Frontal cortex (tissue), 4 donors: Measurements from ENCODE around the gene CCL18. TPM values are rescaled to one million over a fixed set of nuclear protein-coding genes. Genes with fewer than 3 reads are reported as not detected.
"Not testable (repeated sequence)": the region's sequence is repeated elsewhere in the genome, so short reads cannot be mapped to it uniquely, and the experiment has no call there.

ENCODE experiments used
- DNase-seq, 2 donors: peaks; one replicate each; pipeline ENCODE4 v3.0.0; 2012; ENCODE audit warnings: low spot score in 2 of 2
- FAIRE-seq: peaks from 2 replicates; lab custom pipeline; 2012; peaks lifted over from hg19 to GRCh38; lab: Jason Lieb, UNC
- total RNA-seq: library from RNA; depleted of rRNA; stranded (reverse); fragments of >200 nt; gene quantifications from one replicate; pipeline ENCODE4 v1.2.3, GENCODE V29; 2014
- donor health status: control.
- donor health status: control.
- donor health status: control.

CCL18 gene
- total RNA-seq, 1 donor from 2014 or later = not detected

- DNase-seq (no peak), FAIRE-seq (no peak)
These were observed 5.1 kb downstream of the CCL18 start for GRCh38 chr17:36069136-36069535.

GRCh38 chr17:36070427-36070826 is 6.4 kb downstream of the CCL18 start:
- no peak for FAIRE-seq

GRCh38 chr17:36071751-36072150 is 7.7 kb downstream of the CCL18 start:
- no peak for FAIRE-seq

More at GRCh38 chr17:36070427-36070826, 6.4 kb downstream of the CCL18 start:
- DNase-seq = no peak

GRCh38 chr17:36072431-36073121 is 8.5 kb downstream of the CCL18 start:
- no peak for FAIRE-seq
- peak in 1 of 2 donors; percentile 25 for DNase-seq

More at GRCh38 chr17:36071751-36072150, 7.7 kb downstream of the CCL18 start:
- DNase-seq = no peak

GRCh38 chr17:36074365-36074764 is 10.3 kb downstream of the CCL18 start:
- no peak for FAIRE-seq
- no peak for DNase-seq

DNA sequence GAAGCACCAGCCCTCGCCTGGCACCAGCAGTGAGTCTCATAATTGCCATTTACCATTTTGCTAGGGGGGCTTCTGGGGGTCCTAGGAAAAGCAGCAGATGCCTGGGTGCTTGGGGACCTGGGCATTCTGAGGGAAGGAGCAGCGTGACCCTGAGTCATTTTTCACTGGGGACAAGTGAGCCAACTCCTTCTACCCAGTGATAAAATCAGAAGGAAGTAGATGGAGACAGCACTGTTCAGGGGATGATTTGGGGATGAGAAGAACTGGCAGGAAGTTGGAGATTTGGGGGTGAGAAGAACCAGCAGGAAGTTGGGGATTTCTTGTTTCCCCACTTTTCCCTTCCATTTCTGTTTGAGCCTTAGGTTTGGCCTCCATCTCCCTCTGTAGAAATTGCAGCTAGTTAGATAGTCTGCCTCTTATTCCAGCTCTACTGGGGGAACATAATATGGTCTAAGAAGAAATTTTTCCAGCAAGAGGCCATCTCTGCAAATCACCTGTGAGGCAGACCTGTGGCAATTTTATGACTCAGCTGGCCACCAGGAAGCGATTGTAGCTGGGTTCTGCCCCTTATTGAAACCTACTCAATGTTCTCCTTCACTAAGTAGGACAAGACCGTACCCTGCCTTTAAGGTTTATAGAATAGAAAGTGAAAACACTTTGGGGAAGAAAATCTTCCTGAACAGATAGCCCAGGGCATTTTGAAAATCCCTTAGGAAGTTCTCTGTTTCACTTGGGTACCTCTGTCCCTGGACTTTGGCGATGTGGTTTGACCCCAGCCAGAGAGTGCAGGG is 17.8 kb downstream of the CCL18 start:
- DNase-seq, FAIRE-seq: not testable (repeated sequence)

GRCh38 chr17:36082482-36083120 is 18.5 kb downstream of the CCL18 start:
- DNase-seq, FAIRE-seq: not testable (repeated sequence)

DNA sequence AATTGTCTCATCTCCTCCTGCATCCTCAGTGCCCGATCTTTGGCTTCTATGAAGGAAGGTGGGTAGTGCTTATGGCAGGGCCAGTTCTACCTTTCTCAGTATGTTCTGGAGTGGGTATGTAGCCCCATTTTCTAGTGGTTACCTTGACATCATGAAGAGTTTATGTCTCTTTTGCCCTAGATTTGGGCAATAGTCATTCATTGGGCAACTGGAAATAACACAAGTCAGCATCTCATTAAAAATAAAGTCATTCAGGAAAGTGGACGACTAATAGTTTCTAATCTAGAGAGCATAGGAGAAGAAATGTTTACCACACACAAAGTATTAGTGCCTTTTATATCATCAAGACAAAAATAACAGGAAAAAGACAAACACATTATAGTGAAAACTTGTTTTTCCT is 19.6 kb downstream of the CCL18 start:
- FAIRE-seq, DNase-seq: not testable (repeated sequence)

- DNase-seq = no peak
- FAIRE-seq = no peak
These were observed 21.7 kb downstream of the CCL18 start for GRCh38 chr17:36085765-36086164.

DNA sequence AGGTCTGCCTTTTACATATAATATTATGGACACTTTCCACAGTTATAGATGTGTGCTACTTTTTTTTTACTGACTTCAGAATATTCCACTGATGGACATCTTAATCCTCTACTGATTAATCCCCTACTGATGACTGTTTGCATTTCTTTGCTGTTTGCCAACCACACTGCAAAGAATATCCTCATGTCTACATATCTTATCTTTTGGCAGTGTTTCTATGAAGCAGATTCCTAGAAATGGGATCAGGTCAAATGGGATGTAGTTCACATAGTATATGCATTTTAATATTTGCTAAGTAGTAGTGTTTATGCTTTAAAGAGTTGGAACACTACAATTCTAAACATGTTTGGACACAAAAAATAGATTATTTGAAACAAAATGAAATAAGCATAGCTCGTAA is 22.7 kb downstream of the CCL18 start:
- DNase-seq = no peak

DNA sequence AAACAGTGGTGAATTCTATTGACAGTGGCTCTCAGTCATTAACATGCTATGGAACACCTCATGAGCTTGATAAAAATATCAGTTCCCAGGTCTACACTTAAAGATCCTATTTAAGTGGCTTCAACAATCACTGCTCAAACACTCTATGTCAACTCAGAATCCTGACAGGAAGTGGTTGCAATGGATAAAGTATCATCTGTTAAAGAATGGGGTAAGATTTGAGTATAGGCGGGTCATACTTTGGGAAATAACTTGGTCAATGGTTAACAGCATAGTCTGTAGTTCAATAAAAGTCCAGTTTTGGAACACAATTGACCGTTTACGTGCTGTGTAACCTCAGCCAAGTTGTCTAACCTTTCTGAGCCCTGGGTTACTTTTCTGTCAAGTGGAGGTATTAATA is 23.4 kb downstream of the CCL18 start:
- not testable (repeated sequence) for FAIRE-seq, DNase-seq

More for the DNA sequence above, 22.7 kb downstream of the CCL18 start:
- FAIRE-seq = no peak

DNA sequence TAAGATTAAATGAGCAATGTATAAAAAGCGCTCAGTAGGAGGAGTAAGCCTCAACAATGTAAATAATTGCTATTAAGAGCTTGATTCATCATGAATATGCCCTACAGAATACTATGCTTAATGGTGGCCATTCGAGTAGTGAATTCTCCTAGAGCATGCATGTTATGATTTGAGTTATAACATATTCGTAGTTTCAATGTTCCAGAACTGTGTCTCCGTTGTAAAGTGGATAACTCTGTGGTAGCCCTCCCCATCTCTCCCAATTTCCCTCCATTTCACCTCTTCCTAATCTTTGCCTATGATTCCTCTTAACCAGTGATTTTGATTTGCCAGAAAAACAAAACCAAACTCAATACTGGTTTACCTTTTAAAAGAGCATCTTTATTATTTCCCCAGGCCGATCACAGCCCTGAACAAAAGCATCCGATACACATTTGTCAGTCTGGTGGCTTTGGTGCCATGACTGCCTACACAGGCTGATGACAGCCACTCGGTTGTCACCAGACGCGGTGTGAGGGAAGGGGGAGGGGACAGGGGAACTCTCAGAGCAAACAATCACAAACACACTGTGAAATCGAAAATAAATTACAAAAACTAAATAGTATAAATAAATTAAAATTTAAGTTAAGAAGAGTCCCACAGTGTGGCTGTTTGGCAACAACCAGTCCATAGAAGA is 24.0 kb downstream of the CCL18 start:
- not testable (repeated sequence) for FAIRE-seq

GRCh38 chr17:36088670-36089338 is 24.7 kb downstream of the CCL18 start:
- DNase-seq = no peak
- no peak for FAIRE-seq

More for the DNA sequence above, 24.0 kb downstream of the CCL18 start:
- not testable (repeated sequence) for DNase-seq

DNA sequence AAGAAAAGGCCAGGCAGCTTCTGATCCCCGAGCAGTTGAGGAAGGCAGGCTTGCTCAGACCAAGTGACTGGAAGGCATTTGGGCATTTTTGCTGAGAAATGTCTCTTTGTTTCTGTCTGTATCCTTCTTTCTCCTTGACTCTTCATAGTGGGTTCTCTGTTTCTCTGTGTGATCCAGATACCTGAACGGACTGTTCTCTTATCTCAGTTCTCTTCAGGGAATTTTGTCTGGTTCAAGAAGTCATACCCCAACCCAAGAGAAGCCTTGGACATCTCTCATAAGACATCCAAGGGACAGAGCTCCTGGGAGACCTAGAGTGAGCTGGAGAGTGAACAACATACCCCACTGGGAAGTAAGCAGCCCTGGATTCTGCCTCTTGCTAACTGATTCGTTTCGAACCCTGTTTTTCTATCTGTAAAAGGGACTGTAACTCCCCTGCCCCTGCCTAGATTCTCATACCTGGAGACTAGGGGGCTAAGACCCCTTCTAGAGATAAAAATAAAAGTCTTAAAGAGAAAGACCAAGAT is 25.3 kb downstream of the CCL18 start:
- DNase-seq (no peak), FAIRE-seq (no peak)

DNA sequence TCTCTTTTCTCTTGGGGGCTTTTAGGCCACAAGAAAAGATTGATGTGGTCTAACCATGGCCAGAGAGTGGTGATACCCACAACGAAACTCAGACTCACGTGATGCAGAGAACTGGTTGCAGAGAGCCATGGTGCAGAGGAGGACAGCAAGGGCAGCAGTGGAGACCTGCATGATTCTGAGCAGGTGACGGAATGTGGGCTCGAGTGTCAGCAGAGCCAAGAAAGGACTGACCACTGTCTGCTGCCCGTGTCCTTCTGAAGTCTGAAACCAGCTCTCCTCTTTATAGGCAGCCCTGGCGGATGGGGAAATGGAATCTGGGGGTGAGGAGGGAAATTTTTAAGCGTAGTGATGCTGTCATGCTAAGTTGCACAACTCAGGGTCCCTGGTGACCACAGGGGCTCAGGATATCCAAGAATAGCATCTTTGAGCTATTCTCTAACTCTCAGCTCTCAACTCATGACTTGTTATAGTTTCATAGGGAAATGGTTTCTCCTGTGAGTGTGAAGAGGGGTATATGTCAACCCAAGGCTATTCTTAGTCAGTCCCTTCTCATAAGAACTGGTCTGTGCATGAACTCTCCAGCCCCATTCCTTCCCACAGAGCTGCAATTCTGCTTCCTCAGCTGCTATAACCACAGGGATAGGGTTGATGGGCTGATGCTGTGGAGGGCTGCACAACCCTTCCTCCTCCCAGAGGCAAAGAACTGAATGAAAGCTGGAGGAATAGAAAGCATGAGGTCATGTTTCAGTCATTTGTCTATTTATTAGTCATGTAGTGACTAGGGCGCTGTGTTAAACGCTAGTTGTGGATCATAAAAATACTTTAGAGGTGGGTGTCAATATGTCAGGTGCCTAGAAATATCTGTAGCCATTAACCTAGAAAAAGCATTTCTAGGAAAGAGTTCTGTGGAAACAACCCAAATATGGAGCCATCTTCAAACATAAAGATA is 26.1 kb downstream of the CCL18 start, which contains the start of gene CCL3:
Gene CCL3, minus strand, starts transcription at position 256 of the 949 bp plus-strand sequence. Its CDS starts 85 bp downstream, at position 171.
- DNase-seq = no peak

GRCh38 chr17:36092230-36092629 is 28.2 kb downstream of the CCL18 start:
- no peak for DNase-seq
- no peak for FAIRE-seq

More for the DNA sequence above, 26.1 kb downstream of the CCL18 start, which contains the start of gene CCL3:
- FAIRE-seq = no peak

DNA sequence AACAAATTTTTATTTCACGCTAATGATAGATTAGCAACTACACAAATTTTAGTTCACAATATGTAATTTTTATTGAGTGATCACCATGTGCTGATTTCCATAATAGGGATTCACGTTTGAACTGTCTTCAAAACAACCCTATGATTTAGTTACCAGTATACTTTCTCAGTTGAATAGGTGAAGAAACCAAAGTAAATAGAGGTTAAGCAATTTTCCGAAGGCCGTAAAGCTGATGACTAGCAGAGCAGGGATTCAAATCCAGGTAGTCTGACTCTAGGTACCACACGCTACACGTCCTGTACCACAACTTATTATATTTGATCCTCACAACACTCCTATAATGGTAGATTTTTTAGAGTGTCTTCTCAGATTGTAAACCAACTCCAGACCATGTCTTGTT is 28.6 kb downstream of the CCL18 start:
- DNase-seq, FAIRE-seq: not testable (repeated sequence)

GRCh38 chr17:36094232-36094631 is 30.2 kb downstream of the CCL18 start:
- FAIRE-seq (no peak), DNase-seq (no peak)
